Motor neuron (in vitro differentiated cells): ENCODE data around the gene PXK. TPM values are rescaled to one million over a fixed set of nuclear protein-coding genes. Genes with fewer than 3 reads are reported as not detected.
A peak's percentile ranks its signal among the peaks of the same experiment; 100 is the strongest.

Experiments used
- ATAC-seq, 8 experiments: fragments of 200-7000 bp; cut with Tn5 transposase; replicated peaks in 6 of 8; 2 replicates each; pipeline ENCODE4 v1.8.0; 2021; ENCODE audit warnings: mild to moderate bottlenecking in 8 of 8, moderate library complexity in 8 of 8
- H3K27ac ChIP-seq, 2 donors: fragments of 250-450 bp; sonication (Bioruptor Pico); 2 replicates each; pipeline ENCODE4 v1.9.0; 2021; ENCODE audit warnings: antibody characterized with exemption in 2 of 2, mild to moderate bottlenecking in 2 of 2, moderate library complexity in 1 of 2
- H3K4me1 ChIP-seq, 2 donors: fragments of 250-450 bp; sonication (Bioruptor Pico); replicated peaks in 1 of 2; 2 replicates each; pipeline ENCODE4 v1.6.1; 2021; ENCODE audit warnings: antibody characterized with exemption in 2 of 2, mild to moderate bottlenecking in 2 of 2, moderate library complexity in 1 of 2
- H3K4me3 ChIP-seq, 5 donors: fragments of 250-450 bp; sonication (Bioruptor Pico); 2 replicates each; pipeline ENCODE4 v1.9.0; 2021; ENCODE audit warnings: antibody characterized with exemption in 5 of 5, mild to moderate bottlenecking in 5 of 5, moderate library complexity in 4 of 5
- WGBS, 10 experiments: fragments of 450-650 bp; shearing (Covaris generic); methylation state at CpG; one replicate each; pipeline ENCODE4 v1.0.0; 2022; 5-methylcytosine and 5-hydroxymethylcytosine counted together
- in situ Hi-C, 9 experiments: fragments of 400-800 bp; cut with MboI; loops; one replicate each; pipeline ENCODE4 v1.15.0; 2021; ENCODE audit warnings: low sequenced_read_pairs in 9 of 9, low pct_unique_long_range_greater_than_20kb in 2 of 9; ENCODE audit not compliant: unreplicated experiment in 9 of 9
- total RNA-seq, 8 experiments: library from RNA; unstranded; fragments of 300-600 nt; gene quantifications; 2 replicates each; pipeline versions ENCODE4 v1.2.3 to v1.2.4, GENCODE V29; 2022

The PXK gene
- total RNA-seq, 8 experiments from 2014 or later = 8.4 to 34.6 (median 18.5) TPM

DNA sequence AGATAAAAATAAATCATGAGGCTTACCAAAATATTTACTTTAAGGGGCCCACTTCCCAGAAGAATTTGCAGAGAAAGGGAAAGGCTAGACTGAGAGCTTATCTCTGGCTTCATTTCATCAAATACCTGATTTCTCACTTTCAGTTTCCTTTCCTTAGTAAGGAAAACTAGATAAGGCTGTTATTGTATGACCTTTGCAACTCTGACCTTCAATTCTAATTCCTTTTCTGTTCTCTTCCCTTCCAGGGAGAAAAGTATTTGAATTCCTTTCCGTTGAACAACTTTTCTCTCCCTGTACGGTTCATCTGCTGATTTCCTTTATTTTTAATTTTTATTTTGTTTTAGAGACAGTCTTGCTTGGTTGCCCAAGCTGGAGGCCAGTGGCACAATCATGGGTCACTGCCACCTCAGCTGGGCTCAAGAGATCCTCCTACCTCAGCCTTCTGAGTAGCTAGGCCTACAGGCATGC lies 7.1 kb upstream of the PXK start:
- Histone ChIP-seq H3K4me3 (no peak overlapping the region), H3K4me1 (peaks cover 3 to 13% of the 10 kb centered on the region in 2 donors), H3K27ac (no peak overlapping the region)
- WGBS, 10 experiments = 25 to 100% (median 92%) methylated on average over 1 to 2 of the region's 2 CpGs
- in situ Hi-C loops = loop anchor here in 2 of 9 experiments (10.0 to 25.0 kb wide), 3 partner anchors 89 to 212 kb away; partner anchors contain the start of gene ACOX2 (in 1 of the 2)
- ATAC-seq = no peak

DNA sequence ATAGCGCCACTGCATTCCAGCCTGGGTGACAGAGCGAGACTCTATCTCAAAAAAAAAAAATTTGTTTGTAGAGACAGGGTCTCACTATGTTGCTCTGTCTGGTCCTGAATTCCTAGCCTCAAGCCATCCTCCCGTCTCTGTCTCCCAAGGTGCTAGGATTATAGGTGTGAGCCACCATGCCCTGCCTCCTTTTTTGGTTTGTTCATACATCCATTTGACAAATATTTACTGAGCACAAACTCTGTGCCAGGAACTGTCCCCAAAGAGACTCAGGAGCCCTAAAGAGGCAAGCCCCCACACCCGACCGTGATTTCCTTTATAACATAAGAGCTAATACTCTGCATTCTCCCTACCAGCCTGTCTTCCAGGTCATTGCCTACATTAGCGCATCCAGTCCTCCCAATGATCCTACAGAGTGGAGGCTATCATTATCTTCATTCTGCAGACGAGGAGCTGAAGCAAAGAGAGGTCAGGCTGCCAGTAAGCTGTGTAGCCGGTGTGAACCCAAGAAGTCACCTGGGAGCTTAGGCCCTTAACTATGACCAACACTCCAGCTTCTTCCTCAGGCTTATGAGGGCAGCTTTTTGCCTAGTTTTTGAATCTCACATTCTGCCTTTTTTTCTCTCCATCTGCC lies 6.3 kb upstream of the PXK start:
- 23 to 100% (median 79%) methylated on average over 1 to 5 of the region's 8 CpGs for WGBS, 10 experiments
- ATAC-seq = no peak
- H3K4me3 ChIP-seq = no peak overlapping the region
- peaks cover 3 to 13% of the 10 kb centered on the region in 2 donors for H3K4me1 ChIP-seq
- H3K27ac ChIP-seq = no peak overlapping the region
- in situ Hi-C loops = loop anchor here in 2 of 9 experiments (10.0 to 25.0 kb wide), 3 partner anchors 88 to 211 kb away; partner anchors contain the start of gene ACOX2 (in 1 of the 2)

DNA sequence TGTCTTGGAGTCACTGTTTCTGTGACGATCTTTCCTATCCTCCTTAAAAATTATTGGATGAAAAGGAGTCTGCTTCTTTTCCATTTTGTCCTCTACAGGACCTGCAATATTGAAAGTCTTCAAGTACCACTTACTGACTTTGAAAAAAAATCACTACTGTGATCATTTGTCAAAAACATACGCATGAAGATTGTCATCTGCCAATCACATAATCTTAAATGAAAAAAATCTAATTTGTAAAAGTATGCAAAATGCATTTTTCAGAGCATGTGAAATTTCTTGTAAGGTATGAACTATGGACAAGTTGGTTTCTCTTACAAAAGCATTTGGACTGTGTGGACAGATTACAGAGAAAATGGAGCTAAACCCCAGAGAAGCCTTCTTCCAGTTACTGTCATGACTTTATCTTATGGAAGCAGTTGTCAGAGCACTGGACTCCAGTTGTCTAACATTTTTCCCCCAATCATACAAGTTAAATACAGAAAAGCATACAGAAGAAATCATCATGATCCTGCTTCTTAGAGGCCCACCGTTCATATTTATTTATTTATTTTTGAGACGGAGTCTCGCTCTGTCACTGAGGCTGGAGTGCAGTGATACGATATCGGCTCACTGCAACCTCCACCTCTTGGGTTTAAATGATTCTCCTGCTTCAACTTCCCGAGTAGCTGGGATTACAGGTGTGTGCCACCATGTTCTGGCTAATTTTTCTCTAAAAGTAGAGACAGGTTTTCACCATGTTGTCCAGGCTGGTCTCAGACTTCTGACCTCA lies 3.4 kb upstream of the PXK start:
- Histone ChIP-seq H3K4me1 (peaks cover 6 to 9% of the 10 kb centered on the region in 2 donors), H3K27ac (no peak overlapping the region), H3K4me3 (no peak overlapping the region)
- no peak for ATAC-seq
- WGBS, 10 experiments = 74 to 100% (median 84%) methylated on average over 1 to 7 of the region's 8 CpGs; no CpG with 5 or more reads in 1 of the 10 experiments
- in situ Hi-C loops = loop anchor here in 2 of 9 experiments (10.0 to 25.0 kb wide), 3 partner anchors 85 to 208 kb away; partner anchors contain the start of gene ACOX2 (in 1 of the 2)

DNA sequence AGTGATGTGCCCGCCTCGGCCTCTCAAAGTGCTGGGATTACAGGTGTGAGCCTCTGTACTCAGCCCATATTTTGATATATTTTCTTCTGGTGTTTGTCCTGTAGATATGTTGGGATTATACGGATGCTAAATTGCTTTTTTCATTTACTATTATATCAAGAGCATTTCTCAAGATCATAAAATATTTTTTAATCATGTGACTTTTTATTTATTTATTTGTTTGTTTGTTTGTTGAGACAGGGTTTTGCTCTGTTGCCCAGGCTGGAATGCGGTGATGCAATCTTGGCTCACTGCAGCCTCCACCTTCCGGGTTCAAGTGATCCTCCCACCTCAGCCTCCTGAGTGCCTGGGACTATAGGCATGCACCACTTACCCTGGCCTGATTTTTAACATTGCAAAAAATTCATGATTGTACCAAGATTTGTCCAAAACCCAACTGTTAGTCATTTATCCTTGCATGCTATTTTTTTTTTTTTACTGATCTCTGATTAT lies 2.7 kb upstream of the PXK start:
- no peak overlapping the region for H3K27ac ChIP-seq
- ATAC-seq = no peak
- peaks cover 10 to 11% of the 10 kb centered on the region in 2 donors for H3K4me1 ChIP-seq
- WGBS, 10 experiments = 50 to 100% (median 90%) methylated on average over 2 to 5 of the region's 5 CpGs
- H3K4me3 ChIP-seq = no peak overlapping the region
- in situ Hi-C loops = loop anchor here in 2 of 9 experiments (10.0 to 25.0 kb wide), 3 partner anchors 85 to 207 kb away; partner anchors contain the start of gene ACOX2 (in 1 of the 2)

DNA sequence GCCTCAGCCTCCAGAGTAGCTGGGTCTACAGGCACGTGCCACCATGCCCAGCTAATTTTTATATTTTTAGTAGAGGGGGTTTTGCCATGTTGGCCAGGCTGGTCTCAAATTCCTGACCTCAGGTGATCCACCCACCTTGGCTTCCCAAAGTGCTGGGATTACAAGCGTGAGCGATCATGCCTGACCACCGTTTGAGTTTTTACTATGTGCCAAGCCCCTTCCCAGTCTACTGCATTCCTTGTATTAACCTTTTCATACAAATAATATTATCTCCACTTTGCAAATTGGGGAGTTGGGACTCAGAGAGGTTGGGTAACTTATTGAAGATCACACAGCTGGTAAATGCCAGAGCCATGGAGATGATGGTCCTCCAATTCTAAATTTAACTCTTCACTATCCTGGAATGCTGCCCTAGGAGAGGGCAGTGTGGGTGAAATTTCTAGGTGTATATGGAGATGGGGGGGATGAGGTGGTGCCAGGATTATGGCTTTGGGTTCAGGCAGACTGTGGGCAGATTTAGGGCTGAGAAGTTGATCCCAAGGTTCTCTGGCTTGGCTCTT lies 1.0 kb upstream of the PXK start:
- 56 to 100% (median 98%) methylated on average over 1 to 4 of the region's 4 CpGs; no CpG with 5 or more reads in 6 of the 10 experiments for WGBS, 10 experiments
- in situ Hi-C loops = loop anchor here in 2 of 9 experiments (25.0 kb wide), 2 partner anchors 181 to 206 kb away; partner anchors contain the start of gene ACOX2 (in 1 of the 2)

DNA sequence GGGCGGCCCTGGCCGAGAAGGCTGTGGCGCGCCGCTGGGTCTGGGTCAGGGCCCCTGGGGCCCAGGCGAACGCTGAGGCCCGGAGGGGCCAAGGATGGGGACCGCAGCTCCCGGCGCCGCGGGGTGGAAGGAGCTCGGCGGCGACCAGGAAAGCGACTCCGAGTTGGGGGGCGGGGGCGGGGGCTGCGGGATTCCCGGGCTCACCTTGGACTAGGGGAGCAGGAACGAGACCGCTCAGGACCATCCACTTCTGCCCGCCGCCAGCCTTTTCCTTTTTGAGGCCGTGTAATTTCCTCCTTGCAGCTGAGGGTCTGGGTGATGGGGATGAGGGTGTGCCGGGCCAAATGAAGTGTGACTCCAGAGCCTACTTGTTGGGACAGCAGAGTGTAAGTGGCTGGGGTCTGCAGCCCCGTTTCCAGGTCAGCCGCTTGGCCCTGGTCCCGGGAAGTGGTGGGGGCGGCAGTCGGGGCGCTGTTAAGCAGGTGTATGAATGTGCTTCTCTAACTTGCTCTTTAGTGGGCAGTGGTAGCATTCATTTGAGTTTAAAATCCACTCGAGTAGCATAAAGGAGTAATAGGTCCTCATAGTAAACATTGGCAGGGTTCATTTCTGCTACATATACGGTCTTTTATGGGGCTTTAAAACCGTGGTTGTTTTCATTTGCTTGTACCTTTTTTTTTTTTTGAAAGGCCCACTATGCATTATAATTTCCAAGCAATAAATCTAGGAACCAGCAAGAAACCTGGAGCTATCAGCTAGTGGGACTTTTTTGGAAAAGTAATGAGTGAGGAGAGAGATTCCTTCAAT lies 717 bp downstream of the PXK start:
- peaks cover 11 to 13% of the 10 kb centered on the region in 2 donors for H3K4me1 ChIP-seq
- 0 to 2% (median 0%) methylated on average over 1 to 6 of the region's 37 CpGs; no CpG with 5 or more reads in 5 of the 10 experiments for WGBS, 10 experiments
- H3K4me3 ChIP-seq = peak overlapping the region; percentile 69 to 85 (median 78)
- H3K27ac ChIP-seq = peak overlapping the region; percentile 22 to 38
- in situ Hi-C loops = loop anchor here in 2 of 9 experiments (25.0 kb wide), 2 partner anchors 179 to 204 kb away; partner anchors contain the start of gene ACOX2 (in 1 of the 2)
- peak; percentile 31 to 62 (median 40) for ATAC-seq

More for the DNA sequence above, 1.0 kb upstream of the PXK start:
- H3K4me1 ChIP-seq = peaks cover 11 to 13% of the 10 kb centered on the region in 2 donors
- no peak for ATAC-seq
- H3K4me3 ChIP-seq = no peak overlapping the region
- no peak overlapping the region for H3K27ac ChIP-seq

DNA sequence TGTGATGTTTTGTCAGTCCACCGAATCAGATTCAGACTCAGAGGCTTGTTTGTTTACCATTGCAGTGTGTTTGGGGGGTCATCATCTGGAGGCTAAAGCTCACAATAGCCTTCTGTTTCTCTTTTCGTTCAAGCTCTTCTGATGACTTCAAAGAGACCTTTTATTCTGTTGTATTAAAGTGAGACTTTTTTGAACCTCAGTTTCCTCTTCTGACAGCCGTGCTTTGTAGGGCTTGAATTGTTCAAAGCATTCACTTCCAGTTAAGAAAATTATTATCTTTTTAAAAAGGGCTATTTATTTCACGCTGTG lies 1.3 kb downstream of the PXK start:
- no peak for ATAC-seq
- H3K27ac ChIP-seq = no peak overlapping the region
- H3K4me1 ChIP-seq = peaks cover 11 to 13% of the 10 kb centered on the region in 2 donors
- peak overlapping the region; percentile 69 to 85 (median 78) for H3K4me3 ChIP-seq
- WGBS, 10 experiments = 0 to 30% (median 16%) methylated on average over 1 to 4 of the region's 4 CpGs
- in situ Hi-C loops = loop anchor here in 2 of 9 experiments (25.0 kb wide), 2 partner anchors 178 to 203 kb away; partner anchors contain the start of gene ACOX2 (in 1 of the 2)

DNA sequence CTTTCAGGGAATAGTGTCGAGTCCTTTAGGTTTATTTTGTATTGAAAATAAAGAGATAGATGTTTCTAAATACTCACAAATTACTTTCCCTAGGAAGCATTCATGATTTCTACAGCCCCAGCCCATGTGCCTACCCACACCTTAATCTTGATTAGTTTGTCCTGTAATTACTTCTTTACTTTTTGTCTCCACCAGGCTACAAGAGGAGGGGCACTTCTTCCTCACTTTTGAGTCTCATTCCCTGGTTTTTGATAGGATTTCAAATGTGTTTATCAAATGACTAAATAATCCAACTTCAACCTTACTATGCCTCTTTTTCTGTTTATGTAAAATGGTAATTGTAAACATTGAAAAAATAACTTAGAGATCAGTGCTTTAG lies 1.8 kb downstream of the PXK start:
- WGBS, 10 experiments = 0 to 100% (median 71%) methylated on average over 1 of the region's 1 CpG; no CpG with 5 or more reads in 1 of the 10 experiments
- Histone ChIP-seq H3K4me1 (peaks cover 11 to 13% of the 10 kb centered on the region in 2 donors), H3K4me3 (peak overlapping the region in 3 of 5 donors; percentile 69 to 81 (median 78)), H3K27ac (no peak overlapping the region)
- in situ Hi-C loops = loop anchor here in 2 of 9 experiments (25.0 kb wide), 2 partner anchors 178 to 203 kb away; partner anchors contain the start of gene ACOX2 (in 1 of the 2)
- ATAC-seq = no peak

DNA sequence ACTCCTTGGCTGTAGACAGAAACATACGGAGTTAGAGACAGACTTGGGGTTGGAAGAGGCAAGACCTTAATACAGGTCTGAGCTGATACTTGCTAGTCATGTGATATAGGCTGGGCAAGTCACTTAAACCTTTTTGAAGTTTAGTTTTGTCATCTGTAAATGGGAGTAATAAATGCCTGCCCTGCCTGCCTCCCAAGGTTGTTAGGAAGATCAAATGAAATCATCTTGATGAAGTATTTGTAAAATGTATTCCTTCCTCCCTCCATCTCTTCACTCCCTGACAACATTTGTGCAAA lies 2.9 kb downstream of the PXK start:
- Histone ChIP-seq H3K4me1 (peaks cover 11 to 13% of the 10 kb centered on the region in 2 donors), H3K4me3 (no peak overlapping the region), H3K27ac (no peak overlapping the region)
- in situ Hi-C loops = loop anchor here in 2 of 9 experiments (25.0 kb wide), 2 partner anchors 177 to 202 kb away; partner anchors contain the start of gene ACOX2 (in 1 of the 2)
- WGBS, 10 experiments = 0 to 60% (median 38%) methylated on average over 1 of the region's 1 CpG; no CpG with 5 or more reads in 3 of the 10 experiments
- peak in 2 of 8 experiments; percentile 1 to 2 for ATAC-seq

DNA sequence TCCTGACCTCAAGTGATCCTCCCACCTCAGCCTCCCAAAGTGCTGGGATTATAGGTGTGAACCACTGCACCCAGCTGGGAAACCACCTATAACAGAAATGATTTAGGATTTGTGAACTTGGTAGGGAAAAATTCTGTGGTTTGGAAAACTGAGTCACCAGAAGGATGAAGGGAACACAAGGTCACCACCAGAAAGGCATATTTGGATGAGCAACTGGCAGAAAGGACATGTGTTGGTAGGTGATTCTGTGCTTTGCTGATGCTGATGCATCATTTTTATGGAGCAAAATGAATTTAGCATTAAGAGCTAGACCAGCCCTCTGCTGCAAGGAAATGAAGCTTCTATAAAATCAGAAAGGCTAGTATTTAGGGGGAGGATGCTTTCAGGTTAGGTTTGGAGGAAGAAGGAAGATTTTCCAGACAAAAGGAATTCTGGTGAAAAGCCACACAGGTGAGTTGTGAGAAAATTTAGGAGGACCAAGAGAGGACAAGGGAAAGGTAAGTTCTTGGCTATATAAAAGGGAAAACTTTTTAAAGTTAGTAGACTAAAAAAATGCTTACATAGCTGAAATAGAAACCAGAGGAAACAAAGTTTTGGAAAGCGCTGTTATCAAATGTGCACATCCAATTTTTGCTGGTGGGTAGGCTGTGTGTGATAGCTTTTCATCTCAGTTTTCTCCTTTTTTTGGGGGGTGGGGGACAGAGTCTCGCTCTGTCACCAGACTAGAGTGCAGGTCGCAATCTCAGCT lies 3.6 kb downstream of the PXK start:
- no peak for ATAC-seq
- in situ Hi-C loops = loop anchor here in 2 of 9 experiments (25.0 kb wide), 2 partner anchors 176 to 201 kb away; partner anchors contain the start of gene ACOX2 (in 1 of the 2)
- no peak overlapping the region for H3K4me3 ChIP-seq
- 20 to 100% (median 92%) methylated on average over 1 to 3 of the region's 3 CpGs; no CpG with 5 or more reads in 1 of the 10 experiments for WGBS, 10 experiments
- H3K27ac ChIP-seq = no peak overlapping the region
- peaks cover 11 to 13% of the 10 kb centered on the region in 2 donors for H3K4me1 ChIP-seq

DNA sequence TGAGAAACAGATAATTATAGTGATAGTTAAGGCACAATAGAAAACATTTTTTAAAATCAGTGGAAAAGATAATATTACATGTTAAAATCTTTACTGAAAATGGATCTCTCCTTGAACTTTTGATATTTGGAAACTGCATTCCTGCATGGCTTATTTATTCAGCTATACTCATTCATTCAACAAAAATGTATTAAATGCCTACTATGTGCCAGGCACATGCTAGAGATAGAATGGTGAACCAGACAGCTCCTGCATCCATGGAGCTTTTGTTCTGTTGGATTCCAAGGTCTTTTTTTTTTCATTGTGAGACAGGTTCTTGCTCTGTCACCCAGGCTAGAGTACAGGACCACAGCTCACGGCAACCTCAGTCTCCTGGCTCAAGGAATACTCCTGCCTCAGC lies 4.5 kb downstream of the PXK start:
- Histone ChIP-seq H3K4me3 (no peak overlapping the region), H3K4me1 (peaks cover 11 to 13% of the 10 kb centered on the region in 2 donors), H3K27ac (no peak overlapping the region)
- no peak for ATAC-seq
- in situ Hi-C loops = loop anchor here in 2 of 9 experiments (25.0 kb wide), 2 partner anchors 175 to 200 kb away; partner anchors contain the start of gene ACOX2 (in 1 of the 2)
- WGBS, 10 experiments = 67 to 100% (median 100%) methylated on average over 1 of the region's 1 CpG; no CpG with 5 or more reads in 4 of the 10 experiments
